Left cardiac atrium (tissue), 4 donors: ENCODE data around the gene GEMIN7. TPM values are rescaled to one million over a fixed set of nuclear protein-coding genes. Genes with fewer than 3 reads are reported as not detected.
A peak's percentile ranks its signal among the peaks of the same experiment; 100 is the strongest.

Source experiments
- ATAC-seq, 2 donors: fragments of 200-7000 bp; cut with Tn5 transposase; one replicate each; pipeline ENCODE4 v1.9.1; 2020; ENCODE audit warnings: mild to moderate bottlenecking in 2 of 2, moderate library complexity in 2 of 2
- DNase-seq: peaks from one replicate; pipeline ENCODE4 v3.0.0-alpha.2; 2020
- intact Hi-C, 2 donors: fragments of 100-400 bp; cut with DNase I; formaldehyde crosslinking; loops; one replicate each; pipeline versions ENCODE4 v1.14.1 to v1.15.1; 2022 to 2023
- total RNA-seq, 2 donors: library from RNA; stranded (reverse); fragmentation: NEBNext Ultra II Directional; extraction: Animal tissue kit (Norgen Biotek cat#: 25700); gene quantifications; one replicate each; pipeline ENCODE4 v1.2.1, GENCODE V29; 2021
- donor health status: DM: no; HTN: yes; CAD: no.
- donor health status: DM: no; HTN: yes; CAD: no; lungs with severe emphysema.
- donor health status: DM: yes; HTN: yes; CAD: no.
- donor health status: Dilated cardiomyopathy.

Gene GEMIN7
- total RNA-seq, 2 donors from 2014 or later, result 13.9 to 14.1 TPM

GRCh38 chr19:45058622-45059159, 20.4 kb upstream of the GEMIN7 start:
- intact Hi-C loops, result no loop called here
- DNase-seq (no peak), ATAC-seq (no peak)

- DNase-seq (peak; percentile 67), ATAC-seq (peak; percentile 61 to 63)
- intact Hi-C loops, result no loop called here
These were observed 19.6 kb upstream of the GEMIN7 start for GRCh38 chr19:45059258-45059965.

GRCh38 chr19:45061965-45062364, 17.1 kb upstream of the GEMIN7 start:
- no peak for ATAC-seq
- intact Hi-C loops, result no loop called here
- DNase-seq, result no peak

- ATAC-seq (no peak), DNase-seq (no peak)
- intact Hi-C loops, result no loop called here
These were observed 14.9 kb upstream of the GEMIN7 start for GRCh38 chr19:45063851-45064801.

GRCh38 chr19:45066921-45067661, 12.0 kb upstream of the GEMIN7 start:
- no peak for ATAC-seq
- intact Hi-C loops, result no loop called here
- DNase-seq, result no peak

GRCh38 chr19:45068041-45068440, 11.0 kb upstream of the GEMIN7 start:
- DNase-seq, result no peak
- intact Hi-C loops, result no loop called here
- no peak for ATAC-seq

- ATAC-seq (peak in 1 of 2 donors; percentile 42), DNase-seq (no peak)
- intact Hi-C loops, result no loop called here
These were observed 10.0 kb upstream of the GEMIN7 start for GRCh38 chr19:45069056-45069455.

GRCh38 chr19:45070214-45070613, 8.8 kb upstream of the GEMIN7 start:
- DNase-seq (no peak), ATAC-seq (no peak)
- intact Hi-C loops, result no loop called here

- ATAC-seq (no peak), DNase-seq (no peak)
- intact Hi-C loops, result no loop called here
These were observed 8.1 kb upstream of the GEMIN7 start for GRCh38 chr19:45070861-45071544.

- no peak for DNase-seq
These were observed 7.5 kb upstream of the GEMIN7 start for GRCh38 chr19:45071545-45071938.

GRCh38 chr19:45071969-45072790, 6.9 kb upstream of the GEMIN7 start:
- no peak for DNase-seq
- intact Hi-C loops, result no loop called here
- ATAC-seq, result no peak

More at GRCh38 chr19:45071545-45071938, 7.5 kb upstream of the GEMIN7 start:
- ATAC-seq, result no peak
- intact Hi-C loops, result no loop called here

- intact Hi-C loops, result no loop called here
- DNase-seq, result no peak
- no peak for ATAC-seq
These were observed 4.2 kb upstream of the GEMIN7 start for GRCh38 chr19:45074744-45075300.

- peak; percentile 54 to 71 for ATAC-seq
- DNase-seq, result peak; percentile 78
- intact Hi-C loops, result no loop called here
These were observed 3.6 kb upstream of the GEMIN7 start for GRCh38 chr19:45075301-45076028.

GRCh38 chr19:45076029-45076850, 2.8 kb upstream of the GEMIN7 start, which contains the start of gene ZNF296:
ZNF296 (minus strand) TSS chr19:45076478; CDS start chr19:45076373, 105 bp downstream.
- DNase-seq, result peak; percentile 74
- peak; percentile 66 to 77 for ATAC-seq
- intact Hi-C loops, result no loop called here

- DNase-seq, result no peak
- intact Hi-C loops, result no loop called here
- ATAC-seq, result no peak
These were observed 2.0 kb upstream of the GEMIN7 start for GRCh38 chr19:45076851-45077730.
